22Rv1 (cell line): Measurements from ENCODE around the gene FBH1.

Experiments
- ZFX ChIP-seq: fragments of 450-650 bp; IDR thresholded peaks from 2 replicates; pipeline ENCODE4 v1.6.1; 2017; ENCODE audit warnings: antibody characterized with exemption, borderline replicate concordance
- TF ChIP-seq, protein P1 (sequence below): fragments of 450-650 bp; IDR thresholded peaks from 2 replicates; pipeline ENCODE4 v1.5.1; 2017; ENCODE audit warnings: mild to moderate bottlenecking

DNA sequence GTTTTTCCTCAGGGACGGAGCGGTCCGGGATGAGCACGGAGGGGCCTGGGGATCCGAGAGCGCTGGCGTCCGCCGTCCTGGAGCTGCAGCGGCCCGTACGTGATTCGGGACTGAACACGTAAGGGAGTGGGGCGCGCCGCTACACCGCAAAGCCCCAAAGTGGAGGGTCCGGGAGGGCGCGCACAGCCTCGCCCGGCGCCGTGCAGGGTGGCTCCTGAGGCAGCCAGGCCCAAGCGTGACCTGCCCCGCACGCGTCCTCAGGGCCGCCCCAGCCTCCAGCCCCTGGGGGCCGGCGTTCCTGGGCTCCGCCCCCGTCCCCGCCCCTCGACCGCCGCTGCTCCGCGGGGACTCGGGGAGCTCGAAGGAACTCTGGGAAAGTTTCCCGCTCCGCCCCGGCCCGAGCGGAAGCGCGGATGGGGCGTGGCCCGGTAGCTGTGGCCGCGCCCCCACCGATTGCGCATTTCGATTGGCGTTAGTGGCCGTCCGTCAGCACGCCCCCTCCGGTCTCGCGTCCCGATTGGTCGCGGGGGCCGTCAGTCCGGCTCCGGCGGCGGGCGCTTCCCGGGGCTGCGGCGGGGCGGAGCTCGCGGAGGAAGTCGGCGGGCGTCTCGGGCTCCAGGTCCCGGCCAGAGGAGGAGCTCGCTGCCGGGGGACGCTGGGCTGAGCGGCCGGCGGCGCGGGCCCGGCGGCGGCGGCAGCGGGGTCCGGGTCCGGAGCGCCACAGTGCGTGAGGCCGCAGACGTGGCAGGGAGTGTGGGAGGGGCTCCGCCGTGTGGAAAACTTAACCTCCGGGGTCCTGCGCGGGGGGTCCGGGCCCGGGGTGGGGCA lies at the start of gene FBH1, which contains the start of gene ANKRD16:
- TF ChIP-seq, protein P1, sequence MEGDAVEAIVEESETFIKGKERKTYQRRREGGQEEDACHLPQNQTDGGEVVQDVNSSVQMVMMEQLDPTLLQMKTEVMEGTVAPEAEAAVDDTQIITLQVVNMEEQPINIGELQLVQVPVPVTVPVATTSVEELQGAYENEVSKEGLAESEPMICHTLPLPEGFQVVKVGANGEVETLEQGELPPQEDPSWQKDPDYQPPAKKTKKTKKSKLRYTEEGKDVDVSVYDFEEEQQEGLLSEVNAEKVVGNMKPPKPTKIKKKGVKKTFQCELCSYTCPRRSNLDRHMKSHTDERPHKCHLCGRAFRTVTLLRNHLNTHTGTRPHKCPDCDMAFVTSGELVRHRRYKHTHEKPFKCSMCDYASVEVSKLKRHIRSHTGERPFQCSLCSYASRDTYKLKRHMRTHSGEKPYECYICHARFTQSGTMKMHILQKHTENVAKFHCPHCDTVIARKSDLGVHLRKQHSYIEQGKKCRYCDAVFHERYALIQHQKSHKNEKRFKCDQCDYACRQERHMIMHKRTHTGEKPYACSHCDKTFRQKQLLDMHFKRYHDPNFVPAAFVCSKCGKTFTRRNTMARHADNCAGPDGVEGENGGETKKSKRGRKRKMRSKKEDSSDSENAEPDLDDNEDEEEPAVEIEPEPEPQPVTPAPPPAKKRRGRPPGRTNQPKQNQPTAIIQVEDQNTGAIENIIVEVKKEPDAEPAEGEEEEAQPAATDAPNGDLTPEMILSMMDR, result no peak
- TF ChIP-seq ZFX, result no peak
